NCI-H774 (cell line): Measurements from ENCODE around the gene GPC6.

ENCODE experiments used
- DNase-seq: peaks from one replicate; lab custom pipeline; 2025; lab: John Stamatoyannopoulos, UW

The GPC6 gene

DNA sequence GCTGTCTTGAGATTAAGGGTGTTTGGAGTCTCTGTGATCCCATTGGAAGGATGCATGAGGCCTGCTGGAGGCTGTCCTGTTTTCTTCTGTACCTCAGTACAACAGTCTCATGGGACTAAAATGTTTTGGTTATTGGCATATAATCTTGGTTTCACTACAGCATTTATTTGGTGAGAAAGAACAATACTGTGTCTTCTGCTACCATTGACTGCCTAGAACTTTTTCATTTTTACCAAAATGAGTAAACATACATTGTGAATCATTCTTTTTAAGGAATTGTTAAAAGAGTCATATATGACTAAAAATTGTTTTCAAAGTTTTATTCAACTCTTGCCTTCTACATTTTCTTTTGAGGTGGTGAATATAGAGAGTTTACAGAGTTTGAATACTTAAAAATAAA lies 459.8 kb downstream of the GPC6 start:
- DNase-seq, result no peak

DNA sequence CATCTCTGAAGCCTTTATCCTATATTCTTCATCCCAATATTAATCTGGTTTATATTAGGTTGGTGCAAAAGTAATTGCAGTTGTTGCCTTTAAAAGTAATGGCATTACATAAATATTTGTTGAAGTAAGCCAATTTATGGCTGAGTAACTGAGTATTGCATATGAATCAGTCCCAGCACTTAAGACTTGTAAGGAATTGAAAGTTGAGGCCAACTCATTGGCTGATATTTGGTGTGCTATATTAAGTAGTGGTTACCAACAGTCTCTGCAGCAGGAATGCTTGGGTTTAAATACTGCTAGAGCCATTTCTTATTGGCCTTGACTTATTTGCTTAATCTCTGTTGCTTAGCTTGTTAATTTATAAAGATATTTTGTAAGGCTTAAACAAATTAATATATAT lies 460.7 kb downstream of the GPC6 start:
- no peak for DNase-seq

DNA sequence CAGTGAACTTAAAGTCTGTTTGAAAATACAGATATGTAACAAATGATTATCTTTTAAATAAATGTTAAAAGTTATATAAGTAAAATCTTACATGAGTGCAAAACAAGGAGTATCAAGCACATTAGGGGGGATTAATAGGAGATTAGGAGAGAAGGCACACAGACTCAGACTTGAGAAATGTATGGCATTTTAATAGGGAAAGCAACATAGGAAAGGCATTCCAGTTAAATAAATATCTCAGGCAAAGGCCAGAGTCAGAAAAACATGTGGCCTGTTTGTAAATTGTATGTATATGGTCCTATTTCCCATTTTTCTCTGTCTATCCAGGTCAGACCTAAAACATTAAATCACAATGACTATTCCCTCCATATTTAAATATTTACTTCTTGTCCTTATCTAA lies 462.7 kb downstream of the GPC6 start:
- DNase-seq, result no peak

DNA sequence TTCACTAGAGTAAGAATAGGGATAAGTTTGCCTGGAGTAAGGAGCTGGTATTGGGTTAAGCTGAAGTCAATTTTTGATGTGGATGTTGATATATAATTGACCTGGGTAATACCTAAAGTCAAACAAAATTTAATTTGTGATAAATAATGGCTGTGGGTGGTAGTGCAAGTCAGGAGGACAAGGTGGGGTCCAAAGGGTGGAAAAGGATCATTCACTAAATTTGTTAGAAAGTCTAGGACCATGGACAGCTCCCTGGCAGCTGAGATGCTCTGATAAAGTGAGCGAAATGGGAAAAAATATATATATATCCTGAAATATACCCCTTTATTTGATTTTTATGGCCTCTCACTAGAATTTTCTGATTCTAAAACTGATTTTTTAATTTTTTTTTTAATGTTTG lies 463.5 kb downstream of the GPC6 start:
- DNase-seq, result no peak

- DNase-seq, result no peak
Measured at GRCh38 chr13:93698016-93698613, 471.5 kb downstream of the GPC6 start.

- no peak for DNase-seq
Measured at GRCh38 chr13:93700115-93700514, 473.5 kb downstream of the GPC6 start.

- no peak for DNase-seq
Measured at GRCh38 chr13:93708308-93709075, 481.9 kb downstream of the GPC6 start.

- peak; percentile 0 for DNase-seq
Measured at GRCh38 chr13:93709506-93710244, 483.1 kb downstream of the GPC6 start.

- no peak for DNase-seq
Measured at GRCh38 chr13:93714171-93714570, 487.6 kb downstream of the GPC6 start.

- DNase-seq, result no peak
Measured at GRCh38 chr13:93715866-93716265, 489.3 kb downstream of the GPC6 start.

DNA sequence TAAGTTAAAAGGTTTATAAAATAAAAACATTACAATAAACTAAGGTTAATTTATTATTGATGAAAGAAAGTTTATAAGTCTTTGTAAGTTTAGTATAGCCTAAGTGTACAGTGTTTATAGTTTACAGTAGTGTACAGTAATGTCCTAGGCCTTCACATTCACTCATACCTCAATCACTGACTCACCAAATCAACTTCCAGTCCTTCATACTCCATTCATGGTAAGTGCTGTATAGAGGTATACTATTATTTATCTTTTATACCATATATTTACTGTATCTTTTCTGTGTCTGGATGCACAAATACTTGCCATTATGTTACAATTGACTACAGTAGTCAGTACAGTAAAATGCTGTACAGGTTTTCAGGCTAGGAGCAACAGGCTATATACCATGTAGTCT lies 490.0 kb downstream of the GPC6 start:
- no peak for DNase-seq

DNA sequence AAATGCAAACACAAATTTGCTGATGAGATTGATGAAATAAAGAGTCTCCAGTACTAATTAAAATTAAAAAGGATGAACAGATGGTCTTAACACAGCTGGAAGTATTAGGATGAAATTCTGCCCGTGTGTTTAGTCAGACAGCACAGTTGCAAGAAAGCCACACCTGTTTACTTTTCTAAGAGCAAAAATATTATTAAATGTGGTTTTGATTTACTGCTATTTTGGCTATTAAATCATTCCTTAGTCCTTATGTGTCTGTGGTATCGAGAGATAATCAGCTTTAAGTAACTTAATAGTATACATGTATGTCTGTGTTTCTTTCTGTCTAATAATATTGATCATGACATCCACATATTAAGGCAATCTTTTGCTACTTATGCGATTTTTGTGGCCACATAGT lies 494.9 kb downstream of the GPC6 start:
- DNase-seq, result no peak

- DNase-seq, result no peak
Measured at GRCh38 chr13:93723316-93723715, 496.7 kb downstream of the GPC6 start.

DNA sequence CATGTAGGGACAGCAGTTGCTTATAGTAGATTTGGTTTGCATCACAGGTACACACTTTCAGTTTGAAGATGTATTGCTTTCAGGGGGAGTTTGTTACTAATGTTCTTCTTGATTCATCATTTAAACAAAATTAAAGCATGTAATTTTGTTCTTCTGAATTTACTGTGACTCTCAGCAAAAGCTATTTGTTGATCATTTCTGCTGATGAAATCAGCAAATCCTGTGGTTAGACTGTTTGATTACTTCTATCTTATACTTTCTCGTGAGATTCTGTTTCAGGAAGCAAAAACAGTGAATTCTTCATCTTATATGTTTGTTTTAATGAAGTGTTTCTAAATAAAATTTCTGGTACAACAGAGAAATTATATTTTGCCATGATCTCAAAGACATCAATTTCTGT lies 497.6 kb downstream of the GPC6 start:
- no peak for DNase-seq

DNA sequence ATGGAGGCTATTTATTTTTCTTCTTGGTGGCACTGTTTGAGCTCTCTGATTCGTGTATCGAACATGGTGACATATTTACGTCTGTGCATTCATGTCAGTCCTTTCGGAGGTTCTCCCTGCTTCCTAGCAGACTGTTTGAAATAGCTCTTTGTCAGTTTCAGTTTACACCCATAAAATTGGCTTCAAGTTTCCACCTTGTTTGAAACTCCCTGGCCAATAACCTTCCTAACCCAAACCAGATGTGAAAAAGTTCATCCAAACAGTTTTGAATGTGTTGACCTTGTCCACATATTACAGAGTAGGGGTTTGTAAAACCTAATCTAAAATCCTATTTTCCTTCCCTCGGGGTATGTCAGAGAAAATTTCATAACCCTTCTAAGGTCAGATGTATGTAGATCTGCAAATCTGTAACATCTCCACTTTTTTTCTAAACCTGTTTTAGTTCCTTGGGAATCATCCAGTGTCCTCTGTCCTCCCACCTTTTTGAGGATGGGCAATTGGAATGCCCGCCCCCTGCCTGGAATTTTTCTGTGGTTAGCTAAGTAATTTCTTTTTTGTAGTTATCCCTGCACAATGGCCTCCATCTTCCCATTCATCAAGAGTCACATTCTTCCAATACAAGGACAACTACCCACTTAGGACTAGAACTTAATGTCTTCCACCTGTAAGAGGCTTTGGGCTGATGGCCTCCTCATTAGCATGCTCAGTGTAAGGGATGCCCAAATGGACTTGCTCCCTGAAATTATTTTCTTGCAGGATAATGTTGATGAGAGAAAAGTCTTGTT lies 499.8 kb downstream of the GPC6 start:
- no peak for DNase-seq

- no peak for DNase-seq
Measured at GRCh38 chr13:93727211-93728141, 500.9 kb downstream of the GPC6 start.

- no peak for DNase-seq
Measured at GRCh38 chr13:93729383-93729782, 502.8 kb downstream of the GPC6 start.

GRCh38 chr13:93730780-93731179 lies 504.2 kb downstream of the GPC6 start:
- no peak for DNase-seq

- DNase-seq, result no peak
Measured at GRCh38 chr13:93732186-93732585, 505.6 kb downstream of the GPC6 start.

- DNase-seq, result no peak
Measured at GRCh38 chr13:93736081-93736480, 509.5 kb downstream of the GPC6 start.

DNA sequence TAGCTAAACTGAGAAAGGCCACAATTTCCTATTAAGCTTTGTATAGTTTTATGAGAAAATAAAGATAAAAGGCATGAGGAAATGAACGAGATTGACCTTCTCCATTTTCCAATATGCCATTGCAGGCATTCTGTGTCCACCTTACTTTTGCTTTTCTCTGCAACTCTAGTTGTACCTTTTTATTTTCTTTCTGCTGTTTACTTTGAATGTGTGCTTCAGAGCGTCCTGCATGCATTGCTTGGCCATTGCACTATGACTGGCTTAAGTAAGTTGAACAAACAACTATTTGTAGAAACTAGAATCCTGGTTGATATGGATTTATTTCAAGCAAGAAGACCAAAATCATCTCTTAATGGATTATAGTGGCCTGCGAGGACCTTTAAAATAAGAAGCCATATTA lies 510.3 kb downstream of the GPC6 start:
- no peak for DNase-seq
